Skeletal muscle satellite cell (primary cell): ENCODE measurements around the gene PYGO1.
"Not testable (repeated sequence)": the region's sequence is repeated elsewhere in the genome, so short reads cannot be mapped to it uniquely, and the experiment has no call there.

Experiments
- H3K27me3 ChIP-seq: 2 replicates; pipeline ENCODE4 v1.7.0; 2013; ENCODE audit warnings: low read length; ENCODE audit not compliant: control insufficient read depth, insufficient read depth
- H3K36me3 ChIP-seq: 2 replicates; pipeline ENCODE4 v1.7.0; 2013; ENCODE audit warnings: mild to moderate bottlenecking, control low read depth, low read length; ENCODE audit not compliant: insufficient read depth
- H3K4me1 ChIP-seq: 2 replicates; pipeline ENCODE4 v1.7.0; 2013; ENCODE audit warnings: low read length; ENCODE audit not compliant: control insufficient read depth, insufficient read depth
- H3K4me2 ChIP-seq: 2 replicates; pipeline ENCODE4 v1.7.0; 2013; ENCODE audit warnings: mild to moderate bottlenecking, low read length
- H3K4me3 ChIP-seq: 2 replicates; pipeline ENCODE4 v1.7.0; 2013; ENCODE audit warnings: low read length
- H3K9ac ChIP-seq: 2 replicates; pipeline ENCODE4 v1.7.0; 2013; ENCODE audit warnings: mild to moderate bottlenecking, low read depth, low read length, moderate library complexity
- H3K9me3 ChIP-seq: replicated peaks from 2 replicates; pipeline ENCODE4 v1.7.0; 2013; ENCODE audit warnings: mild to moderate bottlenecking, control low read depth, low read length

PYGO1 gene

DNA sequence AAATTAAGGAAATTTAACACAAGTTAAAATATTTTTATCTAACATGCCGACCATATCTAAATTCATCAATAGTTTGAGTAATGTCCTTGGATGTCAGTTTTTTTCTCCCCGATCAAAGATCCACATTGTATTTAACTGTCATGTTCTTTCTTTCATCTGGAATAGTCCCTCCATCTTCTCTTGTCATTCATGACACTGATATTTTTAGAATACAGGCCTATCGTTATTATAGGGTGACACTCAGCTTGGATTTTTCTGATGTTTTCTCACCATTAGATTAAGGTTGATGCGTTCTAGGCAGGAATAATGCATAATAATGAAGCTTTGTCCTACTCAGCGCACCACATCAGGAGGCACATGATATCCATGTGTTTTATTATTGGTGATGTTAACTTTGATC lies 13.2 kb upstream of the PYGO1 start:
- Histone ChIP-seq H3K4me1 (no peaks in the 10 kb centered on the region), H3K36me3 (no peaks in the 10 kb centered on the region), H3K4me2 (no peak overlapping the region), H3K4me3 (no peak overlapping the region), H3K27me3 (no peaks in the 10 kb centered on the region), H3K9me3 (no peaks in the 10 kb centered on the region), H3K9ac (no peak overlapping the region)

DNA sequence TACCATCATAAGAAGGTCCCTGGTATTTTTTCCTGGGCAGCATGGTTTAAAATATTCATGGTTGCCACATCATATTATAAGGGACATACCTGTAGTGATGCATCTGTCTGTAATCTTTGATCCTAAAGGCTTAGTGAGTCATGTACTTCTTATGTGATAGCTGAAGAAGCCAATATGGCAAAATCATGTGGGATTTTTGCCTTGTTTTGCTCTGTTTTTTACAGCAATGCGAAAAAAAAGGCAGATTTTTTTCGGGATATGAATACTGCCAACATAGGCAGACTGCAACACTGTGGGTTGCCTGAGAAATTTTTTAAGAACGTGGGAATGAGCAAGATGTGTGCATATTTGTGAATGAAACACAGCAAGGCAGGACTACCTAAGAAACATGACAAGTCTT lies 11.3 kb upstream of the PYGO1 start:
- no peaks in the 10 kb centered on the region for H3K27me3 ChIP-seq
- no peak overlapping the region for H3K4me2 ChIP-seq
- H3K4me1 ChIP-seq, result no peaks in the 10 kb centered on the region
- H3K9ac ChIP-seq, result no peak overlapping the region
- H3K36me3 ChIP-seq, result no peaks in the 10 kb centered on the region
- no peaks in the 10 kb centered on the region for H3K9me3 ChIP-seq
- H3K4me3 ChIP-seq, result no peak overlapping the region

DNA sequence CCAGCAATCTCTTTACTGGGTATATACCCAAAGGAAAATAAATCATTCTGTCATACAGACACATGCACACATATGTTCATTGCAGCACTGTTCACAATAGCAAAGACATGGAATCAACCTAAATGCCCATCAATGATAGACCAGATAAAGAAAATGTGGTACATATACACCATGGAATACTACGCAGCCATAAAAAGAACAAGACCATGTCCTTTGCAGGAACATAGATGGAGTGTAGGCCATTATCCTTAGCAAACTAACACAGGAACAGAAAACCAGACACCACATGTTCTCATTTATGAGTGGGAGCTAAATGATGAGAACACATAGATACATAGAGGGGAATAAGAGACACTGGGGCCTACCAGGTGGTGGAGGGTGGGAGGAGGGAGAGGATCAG lies 4.9 kb upstream of the PYGO1 start:
- not testable (repeated sequence) for H3K9me3 ChIP-seq, H3K4me1 ChIP-seq, H3K27me3 ChIP-seq, H3K36me3 ChIP-seq, H3K4me3 ChIP-seq, H3K4me2 ChIP-seq, H3K9ac ChIP-seq

DNA sequence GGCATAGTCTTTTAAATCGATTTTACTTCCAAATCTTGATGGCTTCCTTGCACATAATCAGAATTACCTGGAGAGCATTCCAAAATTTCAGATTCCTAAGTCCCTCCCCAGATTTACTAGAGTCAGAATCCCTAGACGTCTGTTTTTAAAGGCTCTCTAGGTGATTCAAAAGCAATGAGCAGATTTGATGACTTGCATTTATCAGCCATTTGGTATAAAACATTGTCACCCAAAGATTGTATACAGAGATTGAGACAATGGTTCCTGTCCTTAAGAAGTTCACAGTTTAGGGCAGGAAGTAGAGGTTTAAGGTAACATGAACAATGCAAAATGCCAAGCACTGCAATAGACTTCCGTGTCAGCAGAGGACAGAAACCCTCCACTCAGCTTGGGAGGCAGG lies 2.6 kb upstream of the PYGO1 start:
- Histone ChIP-seq H3K27me3 (no peaks in the 10 kb centered on the region), H3K4me3 (no peak overlapping the region), H3K36me3 (no peaks in the 10 kb centered on the region), H3K4me2 (no peak overlapping the region), H3K4me1 (peaks cover 18% of the 10 kb centered on the region), H3K9ac (no peak overlapping the region), H3K9me3 (no peaks in the 10 kb centered on the region)

DNA sequence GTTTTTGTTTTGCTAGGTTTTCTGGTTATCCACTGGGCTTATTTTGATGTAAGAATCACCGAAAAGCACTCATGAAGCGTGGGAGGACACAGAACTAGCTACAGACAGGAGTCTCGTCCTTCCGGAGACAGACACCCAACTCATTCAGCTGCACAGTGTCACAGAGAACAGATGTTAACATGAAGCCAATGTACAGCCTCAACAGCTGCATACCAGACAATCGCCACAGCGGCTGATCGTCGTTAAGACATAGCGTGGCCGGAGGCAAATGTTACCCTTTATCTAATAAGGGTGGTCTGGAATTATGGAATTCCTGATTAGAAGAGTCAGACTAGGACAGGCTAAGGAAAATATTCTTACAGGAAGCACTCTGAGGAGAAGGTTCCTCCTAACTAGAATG lies 1.1 kb upstream of the PYGO1 start:
- Histone ChIP-seq H3K4me1 (peaks cover 18% of the 10 kb centered on the region), H3K27me3 (no peaks in the 10 kb centered on the region), H3K36me3 (no peaks in the 10 kb centered on the region), H3K9ac (peak overlapping the region; percentile 93), H3K4me3 (peak overlapping the region; percentile 97), H3K9me3 (no peaks in the 10 kb centered on the region), H3K4me2 (peak overlapping the region; percentile 94)

DNA sequence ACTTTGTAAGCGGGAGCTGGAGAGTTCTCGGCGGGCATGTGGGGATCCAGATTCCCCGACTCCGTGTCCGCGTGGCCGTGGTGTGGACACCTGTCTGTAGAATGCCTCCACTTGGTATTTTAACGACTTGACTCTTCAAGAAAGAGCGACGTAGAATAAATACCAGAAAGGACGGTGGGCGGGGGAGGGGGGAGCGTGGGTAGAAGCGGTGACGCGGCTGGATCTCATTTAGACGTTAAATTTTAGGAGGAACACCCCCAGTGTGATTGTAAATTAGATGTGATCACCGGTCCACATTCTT lies 620 bp upstream of the PYGO1 start:
- Histone ChIP-seq H3K27me3 (no peaks in the 10 kb centered on the region), H3K9me3 (no peaks in the 10 kb centered on the region), H3K9ac (peak overlapping the region; percentile 93), H3K36me3 (no peaks in the 10 kb centered on the region), H3K4me2 (peak overlapping the region; percentile 94), H3K4me3 (peak overlapping the region; percentile 97), H3K4me1 (peaks cover 18% of the 10 kb centered on the region)

DNA sequence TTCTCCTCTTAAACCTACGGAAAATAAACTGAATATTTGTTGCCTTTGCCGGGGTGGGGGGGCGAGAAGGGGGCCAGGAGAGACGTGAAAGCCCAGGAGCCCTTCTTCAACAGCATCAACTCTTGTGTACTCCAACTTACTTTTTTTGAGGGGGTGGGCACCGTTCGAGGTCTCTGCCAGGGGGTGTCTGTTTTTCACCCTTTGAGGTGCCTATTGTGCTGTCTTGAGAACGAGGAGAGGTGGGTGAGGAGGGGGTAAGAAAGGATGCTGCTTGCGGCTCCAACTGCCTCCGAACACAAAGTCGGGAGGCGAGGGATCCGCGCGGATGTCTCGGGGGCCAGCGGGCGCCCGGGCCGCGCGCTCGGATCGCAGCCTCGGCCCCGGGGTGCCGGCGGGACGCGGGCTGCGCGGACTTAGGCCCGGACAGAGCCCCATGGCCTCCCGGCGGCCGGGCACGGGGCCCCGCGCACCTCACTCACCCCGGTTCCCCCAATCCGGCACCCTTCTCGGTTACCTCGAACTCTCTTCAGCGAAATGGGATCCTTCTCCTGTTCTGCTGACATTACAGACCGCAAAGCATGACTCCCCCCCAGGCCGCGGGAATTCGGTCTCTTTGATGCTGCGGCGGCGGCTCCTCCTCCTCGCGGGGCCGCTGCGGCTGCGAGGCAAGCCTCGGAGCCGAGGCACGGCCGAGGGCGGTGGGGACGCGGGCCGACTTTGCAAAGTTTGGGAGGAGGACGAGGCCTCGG lies 650 bp downstream of the PYGO1 start:
- Histone ChIP-seq H3K27me3 (no peaks in the 10 kb centered on the region), H3K4me3 (peak overlapping the region; percentile 97), H3K4me1 (peaks cover 18% of the 10 kb centered on the region), H3K4me2 (peak overlapping the region; percentile 94), H3K36me3 (no peaks in the 10 kb centered on the region), H3K9ac (peak overlapping the region; percentile 93), H3K9me3 (no peaks in the 10 kb centered on the region)

DNA sequence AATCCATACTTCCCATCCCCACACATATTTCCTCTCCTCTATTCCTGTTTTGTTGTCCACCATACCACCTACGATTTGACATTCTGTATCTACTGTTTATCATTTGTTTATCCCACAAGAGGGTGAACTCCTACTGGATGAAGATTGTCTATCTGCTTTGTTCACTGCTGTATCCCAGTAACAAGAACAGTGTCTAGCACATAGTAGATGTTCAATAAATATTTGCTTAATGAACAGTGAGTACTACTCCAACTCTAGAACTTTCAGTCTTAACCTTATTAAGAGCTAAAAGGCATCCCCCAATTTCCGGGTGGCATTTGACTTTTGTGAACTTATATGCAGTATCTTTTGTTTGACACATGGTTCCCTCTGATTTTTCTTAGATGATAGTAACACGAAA lies 1.3 kb downstream of the PYGO1 start:
- H3K4me3 ChIP-seq, result peak overlapping the region; percentile 97

DNA sequence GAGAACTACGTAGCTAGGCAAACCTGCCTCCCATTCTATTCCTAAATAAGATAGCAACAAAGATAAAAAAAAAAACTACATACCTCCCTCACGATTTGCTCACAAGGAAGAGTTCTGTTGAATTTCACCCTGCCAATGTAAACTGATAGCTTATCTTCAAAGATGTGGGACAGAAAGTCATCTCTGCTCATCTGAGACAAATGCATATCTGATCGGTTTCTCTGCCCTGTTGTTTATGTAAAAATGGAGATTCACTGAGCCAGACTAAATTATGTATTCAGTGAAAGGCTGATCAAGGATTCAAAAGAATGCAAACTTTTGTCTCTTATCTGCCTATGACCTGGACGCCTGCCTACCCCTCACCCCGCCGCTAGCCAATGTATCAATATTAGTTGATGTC lies 11.2 kb downstream of the PYGO1 start:
- H3K36me3 ChIP-seq, result no peaks in the 10 kb centered on the region
- H3K4me2 ChIP-seq, result no peak overlapping the region
- peaks cover 6% of the 10 kb centered on the region for H3K4me1 ChIP-seq
- no peak overlapping the region for H3K9ac ChIP-seq
- no peaks in the 10 kb centered on the region for H3K27me3 ChIP-seq
- H3K4me3 ChIP-seq, result no peak overlapping the region
- H3K9me3 ChIP-seq, result no peaks in the 10 kb centered on the region

More for the DNA sequence above, 1.3 kb downstream of the PYGO1 start:
- no peaks in the 10 kb centered on the region for H3K36me3 ChIP-seq
- no peaks in the 10 kb centered on the region for H3K9me3 ChIP-seq
- H3K9ac ChIP-seq, result peak overlapping the region; percentile 93
- H3K4me1 ChIP-seq, result peaks cover 18% of the 10 kb centered on the region
- no peaks in the 10 kb centered on the region for H3K27me3 ChIP-seq
- peak overlapping the region; percentile 94 for H3K4me2 ChIP-seq

DNA sequence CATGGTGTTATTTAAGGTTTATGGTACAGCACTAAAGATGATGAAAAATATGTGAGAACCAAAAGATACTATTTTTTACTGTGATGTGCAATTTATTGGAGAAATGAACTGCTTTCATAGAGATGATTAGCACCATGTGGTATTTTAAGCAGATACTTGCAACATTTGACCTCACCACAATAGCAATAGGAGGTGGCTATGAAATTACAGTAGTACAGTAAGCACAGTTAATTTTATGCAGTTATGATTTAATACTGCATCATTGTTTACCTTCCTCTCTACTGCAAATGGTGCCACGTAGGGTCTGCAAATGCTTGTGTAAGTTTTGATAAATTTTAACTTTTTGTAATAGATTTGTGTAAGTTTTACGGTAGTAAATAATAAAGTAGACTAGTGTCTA lies 14.0 kb downstream of the PYGO1 start:
- Histone ChIP-seq H3K27me3 (no peaks in the 10 kb centered on the region), H3K36me3 (no peaks in the 10 kb centered on the region), H3K9ac (no peak overlapping the region), H3K9me3 (no peaks in the 10 kb centered on the region), H3K4me3 (no peak overlapping the region), H3K4me2 (no peak overlapping the region), H3K4me1 (peaks cover 6% of the 10 kb centered on the region)

DNA sequence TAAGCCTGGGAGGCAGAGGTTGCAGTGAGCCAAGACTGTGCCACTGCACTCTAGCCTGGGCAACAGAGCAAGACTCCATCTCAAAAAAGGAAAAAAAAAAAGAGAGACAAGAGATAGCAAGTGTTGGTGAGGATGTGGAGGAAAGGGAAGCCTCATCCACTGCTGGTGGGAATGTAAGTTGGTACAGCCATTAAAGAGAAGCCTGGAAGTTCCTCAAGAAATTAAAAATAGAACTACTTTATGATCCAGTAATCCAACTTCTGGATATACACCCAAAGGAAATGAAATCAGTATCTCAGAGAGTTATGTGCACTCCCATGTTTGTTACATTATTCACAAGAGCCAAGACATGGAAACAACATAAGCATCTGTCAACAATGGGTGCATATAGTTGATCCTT lies 14.9 kb downstream of the PYGO1 start:
- H3K4me1 ChIP-seq, result peaks cover 6% of the 10 kb centered on the region
- no peak overlapping the region for H3K4me3 ChIP-seq
- H3K9ac ChIP-seq, result no peak overlapping the region
- H3K9me3 ChIP-seq, result no peaks in the 10 kb centered on the region
- H3K36me3 ChIP-seq, result no peaks in the 10 kb centered on the region
- H3K4me2 ChIP-seq, result no peak overlapping the region
- H3K27me3 ChIP-seq, result no peaks in the 10 kb centered on the region

DNA sequence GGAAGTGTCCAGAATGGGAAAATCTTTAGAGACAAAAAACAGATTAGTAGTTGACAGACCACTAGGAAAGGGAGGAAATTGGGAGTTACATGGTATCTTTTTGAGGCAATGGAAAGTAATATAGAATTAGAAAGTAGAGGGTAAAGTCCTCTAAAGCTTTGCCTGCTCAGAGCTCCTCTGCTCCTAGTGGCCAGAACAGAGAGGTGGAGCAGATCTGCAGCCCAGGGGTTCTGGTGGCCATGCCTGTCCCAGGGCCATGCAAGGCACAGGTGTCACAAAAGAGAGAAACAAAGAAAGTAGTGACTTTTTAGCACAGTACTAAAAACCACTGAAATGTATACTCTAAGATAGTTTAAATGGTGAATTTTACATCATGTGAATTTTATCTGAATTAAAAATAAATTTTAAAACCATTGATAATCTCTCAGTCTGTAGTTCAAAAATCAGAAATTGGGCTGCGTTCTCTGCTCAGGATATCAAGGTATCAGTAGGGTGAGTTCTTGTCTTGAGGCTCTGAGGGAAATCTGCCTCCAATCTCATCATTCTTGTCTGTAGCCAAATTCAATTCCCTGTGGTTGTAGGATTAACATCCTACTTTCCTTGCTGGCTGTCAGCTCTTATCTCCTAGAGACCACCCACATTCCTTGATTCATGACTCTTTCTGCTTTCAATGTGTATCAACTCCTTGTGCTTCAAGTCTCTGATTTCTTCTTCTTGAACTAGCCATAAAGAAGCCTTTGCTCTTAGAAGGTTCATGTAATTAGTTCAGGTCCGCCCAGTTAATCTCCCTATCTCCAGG lies 23.6 kb downstream of the PYGO1 start:
- Histone ChIP-seq H3K36me3 (no peaks in the 10 kb centered on the region), H3K4me1 (no peaks in the 10 kb centered on the region), H3K4me3 (no peak overlapping the region), H3K27me3 (no peaks in the 10 kb centered on the region), H3K4me2 (no peak overlapping the region), H3K9ac (no peak overlapping the region), H3K9me3 (no peaks in the 10 kb centered on the region)
